Measurements from ENCODE around the gene ZNF326. TPM values are rescaled to one million over a fixed set of nuclear protein-coding genes. Genes with fewer than 3 reads are reported as not detected.

Gene ZNF326
- total RNA-seq, 4 donors from 2014 or later = 10.8 to 34.1 (median 17.0) TPM

GRCh38 chr1:90007979-90008404 lies 13.1 kb downstream of the ZNF326 start:
- DNase-seq (ENCODE audit: low spot score in 2 of 2) = no peak
- no peak overlapping the region for H3K4me3 ChIP-seq
- H3K9me3 ChIP-seq = no peaks in the 10 kb centered on the region
- peaks cover 10% of the 10 kb centered on the region for H3K4me1 ChIP-seq
- H3K27ac ChIP-seq = no peak overlapping the region
- H3K27me3 ChIP-seq = no peaks in the 10 kb centered on the region
- peaks cover 36% of the 10 kb centered on the region for H3K36me3 ChIP-seq
- WGBS = 83% methylated on average over 2 of the region's 2 CpGs
- TF ChIP-seq POLR2A (IDR thresholded peaks at IDR 0.05) (no peak), POLR2AphosphoS5 (IDR thresholded peaks at IDR 0.05) (no peak), CTCF (IDR thresholded peaks at IDR 0.05) (no peak), EP300 (IDR thresholded peaks at IDR 0.05) (no peak)

- DNase-seq (ENCODE audit: low spot score in 2 of 2) = no peak
- H3K36me3 ChIP-seq = peaks cover 75% of the 10 kb centered on the region
- H3K4me3 ChIP-seq = no peak overlapping the region
- no peaks in the 10 kb centered on the region for H3K27me3 ChIP-seq
- WGBS = 77% methylated on average over 2 of the region's 2 CpGs
- H3K9me3 ChIP-seq = no peaks in the 10 kb centered on the region
- TF ChIP-seq CTCF (IDR thresholded peaks at IDR 0.05) (no peak), POLR2A (IDR thresholded peaks at IDR 0.05) (no peak), POLR2AphosphoS5 (IDR thresholded peaks at IDR 0.05) (no peak), EP300 (IDR thresholded peaks at IDR 0.05) (no peak)
- no peak overlapping the region for H3K27ac ChIP-seq
- no peaks in the 10 kb centered on the region for H3K4me1 ChIP-seq
Measured at GRCh38 chr1:90012300-90012699, 17.4 kb downstream of the ZNF326 start.

- WGBS = 97% methylated on average over 1 of the region's 1 CpG
- Histone ChIP-seq H3K27ac (no peak overlapping the region), H3K36me3 (peaks cover 89% of the 10 kb centered on the region), H3K4me1 (no peaks in the 10 kb centered on the region), H3K9me3 (no peaks in the 10 kb centered on the region), H3K27me3 (no peaks in the 10 kb centered on the region), H3K4me3 (no peak overlapping the region)
- no peak for DNase-seq (ENCODE audit: low spot score in 2 of 2)
- TF ChIP-seq CTCF (IDR thresholded peaks at IDR 0.05) (no peak), POLR2AphosphoS5 (IDR thresholded peaks at IDR 0.05) (no peak), EP300 (IDR thresholded peaks at IDR 0.05) (no peak)
Measured at GRCh38 chr1:90023691-90024090, 28.8 kb downstream of the ZNF326 start.

GRCh38 chr1:90027281-90027680 lies 32.4 kb downstream of the ZNF326 start:
- H3K27me3 ChIP-seq = no peaks in the 10 kb centered on the region
- no peak overlapping the region for H3K4me3 ChIP-seq
- no peaks in the 10 kb centered on the region for H3K4me1 ChIP-seq
- H3K27ac ChIP-seq = no peak overlapping the region
- no peak for DNase-seq (ENCODE audit: low spot score in 2 of 2)
- H3K9me3 ChIP-seq = no peaks in the 10 kb centered on the region
- no peak for TF ChIP-seq CTCF (IDR thresholded peaks at IDR 0.05)
- no peak for TF ChIP-seq POLR2A (IDR thresholded peaks at IDR 0.05)
- no peak for TF ChIP-seq POLR2AphosphoS5 (IDR thresholded peaks at IDR 0.05)
- TF ChIP-seq EP300 (IDR thresholded peaks at IDR 0.05) = no peak
- peaks cover 73% of the 10 kb centered on the region for H3K36me3 ChIP-seq
- 87% methylated on average over 1 of the region's 1 CpG for WGBS

GRCh38 chr1:90039652-90040051 lies 44.7 kb downstream of the ZNF326 start:
- Histone ChIP-seq H3K36me3 (no peaks in the 10 kb centered on the region), H3K4me3 (no peak overlapping the region), H3K27ac (no peak overlapping the region), H3K9me3 (no peaks in the 10 kb centered on the region), H3K27me3 (no peaks in the 10 kb centered on the region), H3K4me1 (no peaks in the 10 kb centered on the region)
- DNase-seq (ENCODE audit: low spot score in 2 of 2) = no peak
- no peak for TF ChIP-seq CTCF (IDR thresholded peaks at IDR 0.05)
- no peak for TF ChIP-seq EP300 (IDR thresholded peaks at IDR 0.05)
- TF ChIP-seq POLR2AphosphoS5 (IDR thresholded peaks at IDR 0.05) = no peak
- no peak for TF ChIP-seq POLR2A (IDR thresholded peaks at IDR 0.05)
- 69% methylated on average over 3 of the region's 3 CpGs for WGBS

Data from suprapubic skin (tissue), 4 donors.